Right kidney (tissue), 1 donor: ENCODE data around the gene FAM162A.

ENCODE experiments used
- DNase-seq: peaks from one replicate; pipeline ENCODE4 v3.0.0-alpha.2; 2016

FAM162A gene

GRCh38 chr3:122382888-122383666 lies 905 bp upstream of the FAM162A start, which contains the start of gene MIX23:
Gene MIX23, minus strand, starts transcription at chr3:122383231. Its CDS starts 7 bp downstream, at chr3:122383224.
- peak; percentile 87 for DNase-seq

- DNase-seq, result no peak
Observed at GRCh38 chr3:122387709-122388108, 3.7 kb downstream of the FAM162A start.

DNA sequence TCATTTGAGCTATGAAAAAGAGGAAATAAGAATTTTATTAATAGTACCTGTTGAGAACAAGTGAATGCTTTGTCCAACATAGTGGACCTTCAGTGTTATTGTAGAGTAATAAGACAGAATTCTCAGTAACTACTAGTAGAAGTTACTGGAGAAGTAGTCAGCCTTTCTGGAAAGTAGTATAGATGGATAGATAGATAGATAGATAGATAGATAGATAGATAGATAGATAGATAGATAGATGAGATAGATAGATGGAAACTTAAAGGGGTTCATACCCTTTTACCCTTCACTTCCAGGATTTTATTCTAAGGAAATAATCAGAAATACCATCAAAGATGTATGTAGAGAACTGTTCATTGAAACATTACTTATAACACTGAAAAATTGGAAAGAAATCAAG lies 5.2 kb downstream of the FAM162A start:
- no peak for DNase-seq

GRCh38 chr3:122389892-122390291 lies 5.9 kb downstream of the FAM162A start:
- DNase-seq, result no peak

DNA sequence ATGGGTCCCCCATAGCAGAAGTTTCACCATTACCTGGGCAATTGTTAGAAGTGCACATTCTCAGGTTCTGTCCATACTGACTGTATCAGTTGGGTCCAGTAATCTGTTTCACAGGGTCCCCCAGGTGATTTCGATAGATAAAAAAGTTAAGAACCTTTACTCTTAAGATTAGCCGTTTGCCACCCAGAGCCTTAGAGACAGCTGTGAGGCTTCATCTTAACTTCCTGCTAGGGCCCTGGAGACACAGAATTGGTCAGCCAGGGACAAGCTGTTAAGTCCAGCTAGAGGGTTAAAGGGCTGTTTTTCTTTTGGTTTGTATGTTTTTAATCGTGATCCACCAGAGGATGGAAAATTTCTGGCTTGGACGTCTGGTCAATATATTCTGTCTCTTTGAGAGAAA lies 6.7 kb downstream of the FAM162A start:
- no peak for DNase-seq

DNA sequence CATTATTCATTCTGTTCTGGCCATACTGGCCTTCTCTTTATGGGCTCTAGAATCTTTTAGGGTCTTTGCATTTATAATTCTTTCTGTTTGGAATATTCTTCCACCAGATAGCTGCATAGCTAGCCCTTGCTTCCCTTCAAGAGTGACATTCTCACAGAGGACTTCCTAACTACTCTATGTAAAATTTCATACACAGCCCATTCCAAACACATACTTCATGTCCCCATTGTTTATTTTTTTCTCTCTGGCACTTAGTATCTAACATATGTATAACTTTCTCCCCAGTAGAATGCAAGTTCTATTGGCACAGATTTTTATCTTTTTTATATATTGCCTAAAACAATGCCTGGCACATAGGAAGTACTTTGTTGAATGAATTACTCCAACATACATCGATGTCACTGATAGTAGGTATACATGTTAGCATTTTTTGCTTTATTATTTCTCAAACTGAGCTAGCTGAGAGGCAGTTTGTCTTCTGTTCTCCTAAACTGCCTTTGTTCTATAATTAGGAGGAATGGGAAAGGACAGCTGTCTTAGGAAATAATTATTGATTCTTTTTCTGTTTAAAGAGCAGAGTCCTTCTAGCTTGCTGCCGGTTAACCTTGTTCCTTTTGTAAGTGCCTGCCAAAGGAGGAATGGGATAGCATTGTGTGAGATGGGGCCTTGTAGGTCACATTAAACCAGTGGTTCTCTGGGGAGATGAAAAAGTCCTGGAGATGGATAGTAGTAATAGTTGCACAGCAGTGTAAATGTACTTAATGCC lies 7.9 kb downstream of the FAM162A start:
- DNase-seq, result no peak

DNA sequence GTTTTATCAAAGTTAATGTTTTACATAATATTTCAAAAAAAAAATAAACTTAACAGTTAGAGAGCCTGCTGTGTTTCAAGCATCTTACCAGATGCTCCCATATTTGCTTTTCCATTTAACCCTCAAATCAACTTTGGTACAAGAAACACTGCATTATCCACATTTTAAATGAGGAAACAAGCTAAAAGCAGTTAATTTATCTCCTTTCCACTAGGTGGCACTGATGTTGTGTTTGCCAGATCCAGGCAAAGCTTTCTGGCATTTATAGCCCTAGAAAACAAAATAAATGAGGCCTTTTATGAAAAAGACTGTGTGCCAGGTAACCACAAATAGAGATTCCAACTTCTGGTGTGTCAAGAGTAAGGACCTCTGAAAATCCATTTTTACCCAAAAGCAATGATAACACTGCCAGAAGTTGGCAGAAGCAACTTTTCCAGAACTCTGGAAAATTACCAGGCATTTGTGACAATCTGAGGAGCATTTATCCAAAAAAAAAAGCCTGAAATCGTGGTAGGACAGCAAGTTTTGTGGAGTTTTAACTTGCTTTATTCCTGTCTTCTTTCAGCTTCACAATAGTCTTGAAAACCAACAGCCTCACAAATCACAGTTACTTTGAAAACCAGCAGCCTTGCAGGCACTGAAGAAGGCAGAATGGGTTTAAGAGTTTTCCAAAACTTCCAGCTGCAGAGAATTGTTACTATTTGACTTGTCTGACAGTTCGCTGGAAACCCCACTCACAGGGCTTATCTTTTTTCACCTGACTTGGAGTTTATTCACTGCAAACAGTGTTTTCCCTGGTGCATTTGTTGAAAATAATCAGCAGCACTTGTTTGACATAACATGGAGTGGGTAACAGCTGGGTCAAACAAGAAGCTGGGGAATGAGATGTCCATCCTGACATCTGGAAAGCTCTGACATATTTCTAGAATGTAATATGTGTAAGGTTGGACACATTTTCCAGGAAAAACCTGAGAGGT lies 9.2 kb downstream of the FAM162A start:
- DNase-seq, result no peak

- DNase-seq, result no peak
Observed at GRCh38 chr3:122394173-122394572, 10.2 kb downstream of the FAM162A start.

- no peak for DNase-seq
Observed at GRCh38 chr3:122395582-122395981, 11.6 kb downstream of the FAM162A start.

DNA sequence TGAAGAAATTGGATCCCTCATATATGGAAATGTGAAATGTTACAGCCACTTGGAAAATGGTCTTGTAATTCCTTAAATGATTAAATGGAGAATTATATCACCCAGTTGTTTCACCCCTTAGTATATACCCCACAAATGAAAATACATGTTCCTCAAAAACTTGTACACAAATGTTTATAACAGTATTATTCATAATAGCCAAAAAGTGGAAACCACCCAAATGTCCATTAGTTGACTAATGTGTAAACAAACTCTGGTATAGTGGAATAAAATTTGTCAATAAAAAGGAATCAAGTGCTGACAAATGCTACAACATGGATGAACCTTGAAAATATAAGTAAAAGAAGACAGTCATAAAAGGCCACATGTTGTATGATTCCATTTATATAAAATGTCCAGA lies 12.5 kb downstream of the FAM162A start:
- no peak for DNase-seq

DNA sequence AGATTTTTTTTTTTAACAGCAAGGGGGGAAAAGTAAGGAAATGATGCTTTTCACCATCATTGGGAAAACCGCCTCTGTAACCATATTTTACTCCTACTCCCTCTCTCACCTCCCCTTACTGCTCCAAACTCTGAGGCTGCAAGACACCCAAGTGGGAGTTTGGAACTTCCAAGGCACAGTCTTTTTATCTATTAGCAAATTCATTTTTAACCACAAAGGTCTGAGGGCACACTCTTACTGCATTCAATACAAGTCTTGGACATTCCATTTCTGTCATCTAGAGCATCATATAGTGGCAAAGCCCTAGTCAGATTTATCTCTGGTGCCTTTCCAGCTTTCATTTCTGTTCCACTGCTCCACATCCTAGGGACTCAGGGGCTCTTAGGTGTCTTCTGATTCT lies 13.2 kb downstream of the FAM162A start:
- DNase-seq, result no peak

DNA sequence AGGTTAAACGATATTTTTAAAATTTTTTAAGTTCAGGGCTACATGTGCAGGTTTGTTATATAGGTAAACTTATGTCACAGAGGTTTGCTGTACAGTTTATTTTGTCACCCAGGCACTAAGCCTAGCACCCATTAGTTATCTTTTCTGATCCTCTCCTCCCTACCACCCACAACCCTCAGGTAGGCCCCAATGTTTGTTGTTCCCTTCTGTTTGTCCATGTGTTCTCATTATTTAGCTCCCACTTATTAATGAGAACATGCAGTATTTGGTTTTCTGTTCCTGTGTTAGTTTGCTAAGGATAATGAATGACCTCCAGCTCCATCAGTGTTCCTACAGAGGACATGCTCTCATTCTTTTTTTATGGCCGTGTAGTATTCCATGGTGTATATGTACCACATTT lies 14.9 kb downstream of the FAM162A start:
- no peak for DNase-seq

DNA sequence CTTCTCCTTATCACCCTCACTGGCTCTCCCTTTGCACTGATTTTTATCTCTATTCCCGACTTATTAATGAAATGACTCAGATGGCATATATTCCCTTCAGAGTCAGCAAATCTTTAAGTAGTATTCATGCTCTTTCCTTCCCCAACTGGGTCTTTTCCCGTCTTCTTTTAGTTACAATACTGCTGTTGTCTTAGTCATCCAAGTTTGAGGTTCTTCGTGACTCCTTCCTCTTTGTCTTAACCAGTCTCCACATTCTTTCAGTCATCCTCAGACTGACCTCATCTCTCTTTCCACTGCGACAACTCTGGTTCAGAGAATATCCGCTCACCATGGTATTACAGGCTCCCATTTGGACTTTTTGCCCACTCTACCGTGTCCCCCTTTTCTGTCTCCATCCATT lies 19.5 kb downstream of the FAM162A start:
- no peak for DNase-seq

GRCh38 chr3:122405015-122405414 lies 21.0 kb downstream of the FAM162A start:
- no peak for DNase-seq

- DNase-seq, result no peak
Observed at GRCh38 chr3:122406198-122406597, 22.2 kb downstream of the FAM162A start.

- no peak for DNase-seq
Observed at GRCh38 chr3:122407946-122408345, 24.0 kb downstream of the FAM162A start.

GRCh38 chr3:122409446-122409845 lies 25.5 kb downstream of the FAM162A start:
- no peak for DNase-seq

- no peak for DNase-seq
Observed at GRCh38 chr3:122410111-122410510, 26.1 kb downstream of the FAM162A start.

DNA sequence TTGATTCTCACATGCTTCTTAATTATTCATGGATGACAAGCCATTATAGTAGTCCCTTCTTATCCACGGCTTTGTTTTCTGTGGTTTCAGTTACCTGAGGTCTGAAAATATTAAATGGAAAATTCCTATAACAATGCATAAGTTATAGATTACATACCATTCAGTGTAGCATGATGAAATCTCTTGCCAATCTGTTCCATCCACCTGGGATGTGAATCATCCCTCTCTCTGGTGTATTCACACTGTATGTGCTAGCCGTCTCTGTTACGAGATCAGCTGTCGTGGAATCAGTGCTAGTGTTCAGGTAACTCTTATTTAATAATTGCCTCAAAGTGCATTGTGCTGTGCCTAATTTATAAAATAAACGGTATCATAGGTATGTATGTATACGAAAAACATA lies 26.7 kb downstream of the FAM162A start:
- no peak for DNase-seq

DNA sequence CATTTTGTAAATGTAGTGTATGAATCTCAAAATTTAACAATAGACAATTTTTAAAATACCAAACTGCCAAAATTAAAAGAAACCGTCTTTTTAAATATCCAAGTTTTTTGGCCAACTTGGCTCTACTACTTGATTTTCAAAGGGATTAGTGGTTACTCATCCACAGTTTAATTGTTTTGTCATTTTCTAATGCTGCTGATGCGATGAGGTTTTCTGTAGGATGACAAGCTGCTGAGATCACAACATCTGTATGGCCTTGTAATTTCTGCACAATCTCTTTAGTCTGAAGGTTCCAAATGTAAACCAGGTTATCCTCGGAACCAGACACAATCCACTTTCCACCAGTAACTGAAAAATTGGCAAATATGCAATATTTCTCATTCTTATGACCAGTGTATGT lies 30.4 kb downstream of the FAM162A start:
- DNase-seq, result no peak

DNA sequence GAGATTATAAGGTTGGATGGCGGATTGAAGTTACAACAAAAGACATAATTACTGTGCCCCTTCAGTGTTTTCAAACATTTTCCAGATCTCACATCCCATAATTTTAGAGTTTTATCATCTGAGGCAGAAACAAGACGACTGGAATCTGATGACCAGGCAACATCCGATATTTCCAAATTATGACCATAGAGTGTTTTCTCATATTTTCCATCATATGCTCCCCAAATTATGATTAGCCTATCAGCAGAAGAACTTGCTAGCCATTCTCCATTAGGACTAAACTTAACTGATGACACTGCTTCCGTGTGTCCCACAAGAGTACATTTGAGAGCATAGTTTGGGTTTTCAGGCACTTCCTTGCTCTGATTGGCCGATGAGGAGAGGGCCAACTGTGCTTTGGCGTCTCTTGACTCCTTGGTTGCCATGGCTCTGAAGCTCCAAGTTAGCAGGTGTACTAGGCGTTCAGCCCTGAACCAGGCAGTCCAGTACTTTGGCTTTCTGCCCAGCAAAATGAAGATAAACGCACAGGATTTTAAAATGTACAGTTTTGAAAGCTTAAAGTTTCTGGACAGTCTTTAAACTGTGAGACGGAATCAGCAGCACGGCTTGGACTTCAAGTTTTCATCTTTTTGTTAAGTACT lies 31.2 kb downstream of the FAM162A start:
- no peak for DNase-seq
